MM.1S (cell line): ENCODE results near the gene SELENON.
A peak's percentile ranks its signal among the peaks of the same experiment; 100 is the strongest.

Source experiments
- DNase-seq: peaks from one replicate; pipeline ENCODE4 v3.0.0-alpha.2; 2015
- H2AFZ ChIP-seq: fragments of 300-600 bp; sonication (generic); 2 replicates; pipeline ENCODE4 v1.6.0; 2016; ENCODE audit warnings: antibody characterized with exemption, low read length
- H3F3A ChIP-seq: fragments of 300-600 bp; sonication (generic); 2 replicates; pipeline ENCODE4 v1.6.1; 2016; ENCODE audit warnings: mild to moderate bottlenecking, antibody characterized with exemption, low read length, moderate library complexity, mixed read lengths; ENCODE audit not compliant: insufficient read depth
- H3K27ac ChIP-seq: fragments of 300-600 bp; sonication (generic); 2 replicates; pipeline ENCODE4 v1.5.1; 2016; ENCODE audit warnings: mild to moderate bottlenecking, low read length
- H3K27me3 ChIP-seq: fragments of 300-600 bp; sonication (generic); replicated peaks from 2 replicates; pipeline ENCODE4 v1.6.0; 2016; ENCODE audit warnings: low read length; ENCODE audit not compliant: insufficient read depth
- H3K36me3 ChIP-seq: fragments of 300-600 bp; sonication (generic); replicated peaks from 2 replicates; pipeline ENCODE4 v1.6.1; 2016; ENCODE audit warnings: mild to moderate bottlenecking, low read length, mixed read lengths; ENCODE audit not compliant: insufficient read depth
- H3K4me1 ChIP-seq: fragments of 300-600 bp; sonication (generic); 2 replicates; pipeline ENCODE4 v1.6.1; 2016; ENCODE audit warnings: low read length, mixed read lengths
- H3K4me2 ChIP-seq: fragments of 300-600 bp; sonication (generic); 2 replicates; pipeline ENCODE4 v1.6.0; 2016; ENCODE audit warnings: low read depth, low read length
- H3K4me3 ChIP-seq: fragments of 300-600 bp; sonication (generic); 2 replicates; pipeline ENCODE4 v1.5.1; 2016; ENCODE audit warnings: low read length, mixed read lengths
- H3K79me2 ChIP-seq: fragments of 300-600 bp; sonication (generic); 2 replicates; pipeline ENCODE4 v1.6.1; 2016; ENCODE audit warnings: mixed run types, low read length, mixed read lengths
- H3K9ac ChIP-seq: fragments of 300-600 bp; sonication (generic); 2 replicates; pipeline ENCODE4 v1.6.1; 2016; ENCODE audit warnings: low read length, mixed read lengths
- H3K9me2 ChIP-seq: fragments of 300-600 bp; sonication (generic); replicated peaks from 2 replicates; pipeline ENCODE4 v1.6.1; 2016; ENCODE audit warnings: mild to moderate bottlenecking, low read length, mixed read lengths; ENCODE audit not compliant: insufficient read depth
- H3K9me3 ChIP-seq: fragments of 300-600 bp; sonication (generic); replicated peaks from 2 replicates; pipeline ENCODE4 v1.6.1; 2016; ENCODE audit warnings: mild to moderate bottlenecking, low read length, mixed read lengths; ENCODE audit not compliant: insufficient read depth
- H4K20me1 ChIP-seq: fragments of 300-600 bp; sonication (generic); 2 replicates; pipeline ENCODE4 v1.6.1; 2016; ENCODE audit warnings: mild to moderate bottlenecking, low read length, moderate library complexity, mixed read lengths; ENCODE audit not compliant: insufficient read depth
- CTCF ChIP-seq: fragments of 300-600 bp; sonication (generic); IDR thresholded peaks from 2 replicates; pipeline ENCODE4 v1.5.1; 2016; ENCODE audit warnings: antibody characterized with exemption, low read length, mixed read lengths
- EZH2 ChIP-seq: fragments of 300-600 bp; sonication (generic); optimal IDR thresholded peaks from 2 replicates; pipeline ENCODE3; 2017; ENCODE audit warnings: low read depth, mild to moderate bottlenecking, antibody characterized with exemption, low read length, mixed read lengths
- EZH2phosphoT487 ChIP-seq: fragments of 300-600 bp; sonication (generic); IDR thresholded peaks from 2 replicates; pipeline ENCODE4 v1.6.1; 2018; ENCODE audit warnings: antibody characterized with exemption, low read length

Gene SELENON

GRCh38 chr1:25795946-25796810 is 3.8 kb upstream of the SELENON start:
- H3F3A ChIP-seq: no peaks in the 10 kb centered on the region
- no peaks in the 10 kb centered on the region for H3K9me3 ChIP-seq
- peak overlapping the region; percentile 9; the same call in 1 of the 2 replicates for H3K4me2 ChIP-seq
- no peak overlapping the region for H3K27ac ChIP-seq
- no peaks in the 10 kb centered on the region for H3K9me2 ChIP-seq
- H3K36me3 ChIP-seq: no peaks in the 10 kb centered on the region
- H3K4me3 ChIP-seq: no peak overlapping the region
- H3K27me3 ChIP-seq: no peaks in the 10 kb centered on the region
- H4K20me1 ChIP-seq: no peaks in the 10 kb centered on the region
- DNase-seq: no peak
- TF ChIP-seq CTCF (no peak), EZH2phosphoT487 (no peak), EZH2 (no peak)
- H3K79me2 ChIP-seq: no peaks in the 10 kb centered on the region
- no peak overlapping the region for H3K9ac ChIP-seq
- 0 out of 2 replicates have a peak overlapping the region, but pooled peaks have one; percentile 46 for H2AFZ ChIP-seq
- peaks cover 6% of the 10 kb centered on the region for H3K4me1 ChIP-seq

GRCh38 chr1:25796811-25797458 is 3.1 kb upstream of the SELENON start:
- Histone ChIP-seq H4K20me1 (no peaks in the 10 kb centered on the region), H3K4me1 (peaks cover 6% of the 10 kb centered on the region), H3K9me2 (no peaks in the 10 kb centered on the region), H3K4me2 (peak overlapping the region; percentile 9; the same call in 1 of the 2 replicates), H3F3A (no peaks in the 10 kb centered on the region), H3K36me3 (no peaks in the 10 kb centered on the region), H3K9ac (no peak overlapping the region), H3K4me3 (no peak overlapping the region), H3K27ac (no peak overlapping the region), H3K27me3 (no peaks in the 10 kb centered on the region), H3K9me3 (no peaks in the 10 kb centered on the region), H2AFZ (0 out of 2 replicates have a peak overlapping the region, but pooled peaks have one; percentile 46), H3K79me2 (no peaks in the 10 kb centered on the region)
- TF ChIP-seq EZH2 (no peak), CTCF (peak; percentile 76), EZH2phosphoT487 (no peak)
- DNase-seq: peak; percentile 61

- Histone ChIP-seq H3K79me2 (no peaks in the 10 kb centered on the region), H4K20me1 (no peaks in the 10 kb centered on the region), H3K27me3 (no peaks in the 10 kb centered on the region), H3K36me3 (no peaks in the 10 kb centered on the region), H3K9ac (no peak overlapping the region), H3K4me1 (peaks cover 10% of the 10 kb centered on the region), H3K9me3 (no peaks in the 10 kb centered on the region), H3K4me2 (no peak overlapping the region), H3F3A (no peaks in the 10 kb centered on the region), H3K4me3 (no peak overlapping the region), H2AFZ (no peak overlapping the region), H3K27ac (no peak overlapping the region), H3K9me2 (no peaks in the 10 kb centered on the region)
- DNase-seq: peak; percentile 21
- TF ChIP-seq EZH2 (no peak), CTCF (peak; percentile 44)
These were observed 2.1 kb upstream of the SELENON start for GRCh38 chr1:25797939-25798338.
